H1 (cell line): ENCODE data around the gene PVALB.

Experiments used
- CBX5 ChIP-seq: fragments of 300-800, 300-1000 bp; sonication (generic); IDR thresholded peaks from 2 replicates; pipeline ENCODE4 v1.7.1; 2016; ENCODE audit warnings: antibody characterized with exemption, low read length, low read depth
- CEBPB ChIP-seq: IDR thresholded peaks from 2 replicates; pipeline ENCODE4 v1.6.1; 2012; ENCODE audit warnings: low read depth, low read length
- CHD2 ChIP-seq: IDR thresholded peaks from 2 replicates; pipeline ENCODE4 v1.6.1; 2012; ENCODE audit warnings: low read length, improper control_type of control experiment
- CTCF ChIP-seq, 3 experiments: IDR thresholded peaks; 1 replicate in 2 of 3; 2 replicates in 1 of 3; pipeline versions ENCODE4 v1.5.1 to v1.6.1; 2011; ENCODE audit warnings: low read length in 3 of 3, mild to moderate bottlenecking in 3 of 3, inconsistent platforms in 2 of 3, low read depth in 1 of 3, moderate library complexity in 1 of 3; ENCODE audit not compliant: insufficient read depth in 1 of 3; ENCODE audit errors: control extremely low read depth in 1 of 3
- EZH2 ChIP-seq: fragments of 200-600 bp; sonication (generic); IDR thresholded peaks from 2 replicates; pipeline ENCODE4 v1.7.1; 2012; ENCODE audit warnings: low read depth, mild to moderate bottlenecking, moderate library complexity, low read length, inconsistent platforms; ENCODE audit not compliant: severe bottlenecking
- HDAC2 ChIP-seq, 2 experiments: fragments of 300-600 bp in 1 of 2; sonication (generic) in 1 of 2; IDR thresholded peaks; 2 replicates each; pipeline ENCODE4 v1.6.1; 2011 to 2012; ENCODE audit warnings: low read depth in 2 of 2, low read length in 2 of 2, mild to moderate bottlenecking in 2 of 2, moderate library complexity in 2 of 2, borderline replicate concordance in 1 of 2, inconsistent platforms in 1 of 2
- HDAC6 ChIP-seq: IDR thresholded peaks from one replicate; pipeline ENCODE4 v1.7.1; 2012; ENCODE audit warnings: low read depth, mild to moderate bottlenecking, inconsistent platforms, low read length, moderate library complexity
- POLR2A ChIP-seq, 2 experiments: IDR thresholded peaks; 1 replicate in 1 of 2; 2 replicates in 1 of 2; pipeline ENCODE4 v1.6.1; 2011; ENCODE audit warnings: low read depth in 2 of 2, low read length in 2 of 2, mild to moderate bottlenecking in 2 of 2; ENCODE audit errors: control extremely low read depth in 1 of 2
- SIN3A ChIP-seq, 2 experiments: IDR thresholded peaks in 1 of 2; conservative IDR thresholded peaks in 1 of 2; 2 replicates each; pipeline ENCODE4 v1.6.1; 2011 to 2012; ENCODE audit warnings: low read length in 2 of 2, improper control_type of control experiment in 1 of 2, low read depth in 1 of 2, mild to moderate bottlenecking in 1 of 2
- SIRT6 ChIP-seq: IDR thresholded peaks from one replicate; pipeline ENCODE4 v1.7.1; 2012; ENCODE audit warnings: low read length, inconsistent platforms
- SP4 ChIP-seq: IDR thresholded peaks from 2 replicates; pipeline ENCODE4 v1.6.1; 2012; ENCODE audit warnings: low read length, inconsistent platforms
- TAF1 ChIP-seq: IDR thresholded peaks from 2 replicates; pipeline ENCODE4 v1.6.1; 2011; ENCODE audit warnings: mild to moderate bottlenecking, low read depth, low read length
- TEAD4 ChIP-seq: IDR thresholded peaks from 2 replicates; pipeline ENCODE4 v1.6.1; 2012; ENCODE audit warnings: low read depth, low read length, inconsistent platforms, mixed read lengths
- ZNF274 ChIP-seq: IDR thresholded peaks from 2 replicates; pipeline ENCODE4 v1.7.0; 2012; ENCODE audit warnings: low read length, borderline replicate concordance; ENCODE audit errors: extremely low read depth

GRCh38 chr22:36776722-36777121 lies 40.1 kb downstream of the PVALB start:
- TF ChIP-seq POLR2A (IDR thresholded peaks at IDR 0.05; ENCODE audit: control extremely low read depth in 1 of 2, low read depth in 2 of 2, low read length in 2 of 2) (no peak), CTCF (IDR thresholded peaks at IDR 0.05; ENCODE audit: control extremely low read depth in 1 of 3, insufficient read depth in 1 of 3, low read depth in 1 of 3, low read length in 3 of 3) (no peak), HDAC2 (IDR thresholded peaks at IDR 0.05; ENCODE audit: borderline replicate concordance in 1 of 2, low read depth in 2 of 2, low read length in 2 of 2) (no peak), TEAD4 (no peak), EZH2 (no peak), CEBPB (no peak), ZNF274 (no peak), TAF1 (no peak), SIN3A (conservative IDR thresholded peaks at IDR 0.05 in 1 of 2, IDR thresholded peaks at IDR 0.05 in 1 of 2; ENCODE audit: low read depth in 1 of 2, low read length in 2 of 2) (no peak), SIRT6 (no peak), CBX5 (no peak), CHD2 (no peak), SP4 (no peak), HDAC6 (no peak)
